ENCODE results near the gene ZNF764. TPM values are rescaled to one million over a fixed set of nuclear protein-coding genes. Genes with fewer than 3 reads are reported as not detected.
A peak's percentile ranks its signal among the peaks of the same experiment; 100 is the strongest.

ZNF764 gene
- total and polyA plus RNA-seq, 9 of the 15 experiments (the other 6 are each of a cell fraction or from before 2014, with no cell fraction given), result 0.69 to 10.1 (median 4.1) TPM

GRCh38 chr16:30558789-30559377 lies 709 bp upstream of the ZNF764 start:
- Histone ChIP-seq H3K27me3 (ENCODE audit: control insufficient read depth in 2 of 2, insufficient read depth in 2 of 2, low read length in 2 of 2) (no peaks in the 10 kb centered on the region), H3K9me1 (ENCODE audit: control insufficient read depth, insufficient read depth, low read length) (no peaks in the 10 kb centered on the region), H3K4me2 (ENCODE audit: insufficient read depth, low read length) (peak overlapping the region; percentile 83), H3K9ac (ENCODE audit: insufficient read depth in 1 of 2, low read depth in 2 of 2, low read length in 2 of 2) (peak overlapping the region; percentile 86 to 91), H3K4me1 (replicated peaks in 1 of 2; ENCODE audit: control insufficient read depth in 2 of 2, insufficient read depth in 2 of 2, low read length in 2 of 2) (peaks cover 14 to 55% of the 10 kb centered on the region in 2 experiments; a peak in 4 of 5 replicates), H3K36me3 (ENCODE audit: control insufficient read depth, insufficient read depth, low read length) (peaks cover 24% of the 10 kb centered on the region; the same call in 2 of the 3 replicates), H3K4me3 (peak overlapping the region; percentile 66), H3K27ac (ENCODE audit: extremely low read depth, low read depth, low read length) (peak overlapping the region; percentile 94), H4K20me1 (replicated peaks; ENCODE audit: control insufficient read depth, insufficient read depth, low read length) (no peaks in the 10 kb centered on the region), H3K79me2 (ENCODE audit: control insufficient read depth, insufficient read depth, low read length) (peaks cover 25% of the 10 kb centered on the region), H2AFZ (ENCODE audit: low read depth, low read length) (peak overlapping the region; percentile 89), H3K9me3 (replicated peaks; ENCODE audit: control insufficient read depth, insufficient read depth, low read depth, low read length) (no peaks in the 10 kb centered on the region; the same call in 1 of the 2 replicates)
- intact Hi-C loops (cut with micrococcal nuclease), result loop anchor here (1.0 kb wide), 1 partner anchor 26 kb away; the partner anchor contains the start of gene ZNF785
- ChIA-PET CTCF (ENCODE audit: low intra/inter-chr PET ratio) (no interaction called here), POLR2A (interaction anchor here (0.6 to 4.9 kb wide), 19 partner anchors 10 to 1173 kb away, joined by 3 to 31 read pairs (median 3); partner anchors contain the start of genes DCTPP1, ZNF688, ZNF689 and ZNF747)
- in situ Hi-C loops (cut with MboI), result no loop called here
- DNase-seq (ENCODE audit: extremely low read depth in 1 of 4, low spot score in 3 of 4) (no peak), ATAC-seq (no peak), FAIRE-seq (no peak)
- WGBS (ENCODE audit: insufficient coverage, low coverage, missing lambda C conversion rate), result 36% methylated on average over 20 of the region's 21 CpGs
- TSS peak; percentile 94 for BruUV-seq (replicated peaks)
- TF ChIP-seq HNRNPK (IDR thresholded peaks at IDR 0.05; ENCODE audit: low read depth, low read length, poor library complexity, severe bottlenecking), result no peak
- peak; percentile 93 for TF ChIP-seq SMARCA5 (IDR thresholded peaks at IDR 0.05)
- no peak for TF ChIP-seq BCL6 (CRISPR knock-in tag; IDR thresholded peaks at IDR 0.05)
- no peak for TF ChIP-seq ZNF311 (CRISPR knock-in tag; IDR thresholded peaks at IDR 0.05)
- TF ChIP-seq RBM34 (IDR thresholded peaks at IDR 0.05; ENCODE audit: borderline replicate concordance, insufficient read depth, low read length), result no peak
- 0 out of 2 replicates have a peak, but pooled peaks have one; percentile 17 for TF ChIP-seq ZNF41 (CRISPR knock-in tag; conservative IDR thresholded peaks at IDR 0.05)
- TF ChIP-seq SMAD3 (CRISPR knock-in tag; conservative IDR thresholded peaks at IDR 0.05), result no peak; the same call in 1 of the 2 replicates
- no peak for TF ChIP-seq RFX5 (IDR thresholded peaks at IDR 0.05; ENCODE audit: low read depth, low read length)
- TF ChIP-seq KAT8 (IDR thresholded peaks at IDR 0.05; ENCODE audit: low read depth), result no peak
- no peak for TF ChIP-seq DACH1 (IDR thresholded peaks at IDR 0.05; ENCODE audit: partially characterized antibody)
- no peak for TF ChIP-seq GTF2B (IDR thresholded peaks at IDR 0.05; ENCODE audit: extremely low read depth, insufficient read length)
- peak; percentile 80; the same call in 1 of the 2 replicates for TF ChIP-seq ZBTB43 (CRISPR knock-in tag; IDR thresholded peaks at IDR 0.05)
- no peak for TF ChIP-seq ZNF197 (CRISPR knock-in tag; IDR thresholded peaks at IDR 0.05; ENCODE audit: low read depth)
- no peak for TF ChIP-seq BDP1 (IDR thresholded peaks at IDR 0.05; ENCODE audit: insufficient read depth, insufficient read length)
- TF ChIP-seq ZNF253 (CRISPR knock-in tag; conservative IDR thresholded peaks at IDR 0.05), result no peak
- TF ChIP-seq HDAC2 (IDR thresholded peaks at IDR 0.05), result peak; percentile 51; the same call in 1 of the 2 replicates
- TF ChIP-seq ZNF384 (IDR thresholded peaks at IDR 0.05; ENCODE audit: low read depth, low read length), result peak; percentile 80
- no peak for TF ChIP-seq ZNF175 (CRISPR knock-in tag; IDR thresholded peaks at IDR 0.05; ENCODE audit: low read depth)
- TF ChIP-seq COPS2 (conservative IDR thresholded peaks at IDR 0.05), result no peak
- 0 out of 4 replicates have a peak, but pooled peaks of 1 of the 2 experiments have one; percentile 9 for TF ChIP-seq SIN3A (IDR thresholded peaks at IDR 0.05; ENCODE audit: borderline replicate concordance in 2 of 2, control insufficient read depth in 1 of 2, low read depth in 2 of 2, low read length in 2 of 2)

All from K562 (cell line).